Smooth muscle cell (in vitro differentiated cells): Measurements from ENCODE around the gene IGIP. TPM values are rescaled to one million over a fixed set of nuclear protein-coding genes. Genes with fewer than 3 reads are reported as not detected.

Experiments
- DNase-seq: peaks from one replicate; lab custom pipeline; 2025; ENCODE audit not compliant: unreplicated experiment; lab: John Stamatoyannopoulos, UW
- H2AFZ ChIP-seq: fragments of 200-600 bp; sonication (generic); 2 replicates; pipeline ENCODE4 v1.6.0; 2016; ENCODE audit warnings: antibody characterized with exemption, low read depth, mild to moderate bottlenecking
- H3F3A ChIP-seq: fragments of 200-600 bp; sonication (generic); 2 replicates; pipeline ENCODE4 v1.6.0; 2017; ENCODE audit warnings: antibody characterized with exemption, low read depth
- H3K27ac ChIP-seq: fragments of 200-600 bp; sonication (generic); 2 replicates; pipeline ENCODE4 v1.5.1; 2016; ENCODE audit warnings: low read depth, mild to moderate bottlenecking
- H3K27me3 ChIP-seq: fragments of 200-600 bp; sonication (generic); 2 replicates; pipeline ENCODE4 v1.6.1; 2016; ENCODE audit warnings: low read depth, mild to moderate bottlenecking
- H3K36me3 ChIP-seq: fragments of 200-600 bp; sonication (generic); 2 replicates; pipeline ENCODE4 v1.5.1; 2016; ENCODE audit warnings: low read depth
- H3K4me1 ChIP-seq: fragments of 200-600 bp; sonication (generic); 2 replicates; pipeline ENCODE4 v1.5.1; 2016; ENCODE audit warnings: low read depth
- H3K4me2 ChIP-seq: fragments of 200-600 bp; sonication (generic); 2 replicates; pipeline ENCODE4 v1.6.0; 2016; ENCODE audit warnings: mild to moderate bottlenecking
- H3K4me3 ChIP-seq: fragments of 200-600 bp; sonication (generic); 2 replicates; pipeline ENCODE4 v1.5.1; 2016; ENCODE audit warnings: mild to moderate bottlenecking
- H3K79me2 ChIP-seq: fragments of 200-600 bp; sonication (generic); 2 replicates; pipeline ENCODE4 v1.6.0; 2016; ENCODE audit warnings: low read depth, mild to moderate bottlenecking
- H3K9ac ChIP-seq: fragments of 200-600 bp; sonication (generic); 2 replicates; pipeline ENCODE4 v1.6.0; 2016; ENCODE audit warnings: low read depth
- H3K9me3 ChIP-seq: fragments of 200-600 bp; sonication (generic); replicated peaks from 2 replicates; pipeline ENCODE4 v1.5.1; 2016; ENCODE audit warnings: low read depth
- H4K20me1 ChIP-seq: fragments of 200-600 bp; sonication (generic); 2 replicates; pipeline ENCODE4 v1.6.0; 2016; ENCODE audit warnings: low read depth
- WGBS: methylation state at CpG from one replicate; pipeline ENCODE4 v1.1.7; 2016; ENCODE audit warnings: low lambda C conversion rate; 5-methylcytosine and 5-hydroxymethylcytosine counted together
- polyA plus RNA-seq: library from polyadenylated mRNA; unstranded; fragments of >200 nt; fragmentation: Nextera tagmentation; extraction: Ambion mirVana; gene quantifications from 2 replicates; pipeline ENCODE4 v1.2.1, GENCODE V29; 2016
- total RNA-seq: library from RNA; depleted of rRNA; stranded (reverse); fragments of >200 nt; gene quantifications from 2 replicates; pipeline ENCODE4 v1.2.3, GENCODE V29; 2014
- TF ChIP-seq, protein P1 (sequence below): fragments of 200-600 bp; sonication (generic); IDR thresholded peaks from 2 replicates; pipeline ENCODE4 v1.5.1; 2017; ENCODE audit warnings: borderline replicate concordance, mild to moderate bottlenecking, antibody characterized with exemption; ENCODE audit not compliant: insufficient read depth, poor library complexity, severe bottlenecking

The IGIP gene
- total and polyA plus RNA-seq, 2 experiments from 2014 or later: 0.72 to 4.3 TPM

GRCh38 chr5:140118302-140118936 lies 7.3 kb upstream of the IGIP start:
- Histone ChIP-seq H3K79me2 (peaks cover 40% of the 10 kb centered on the region), H3K27me3 (no peaks in the 10 kb centered on the region), H4K20me1 (peaks cover 87% of the 10 kb centered on the region), H3K27ac (no peak overlapping the region), H3K9ac (no peak overlapping the region), H3K4me3 (no peak overlapping the region), H2AFZ (no peak overlapping the region), H3F3A (no peaks in the 10 kb centered on the region), H3K4me1 (peaks cover 25% of the 10 kb centered on the region), H3K4me2 (no peak overlapping the region), H3K36me3 (no peaks in the 10 kb centered on the region), H3K9me3 (no peaks in the 10 kb centered on the region)
- WGBS: 76% methylated on average over 3 of the region's 3 CpGs
- TF ChIP-seq, protein P1, sequence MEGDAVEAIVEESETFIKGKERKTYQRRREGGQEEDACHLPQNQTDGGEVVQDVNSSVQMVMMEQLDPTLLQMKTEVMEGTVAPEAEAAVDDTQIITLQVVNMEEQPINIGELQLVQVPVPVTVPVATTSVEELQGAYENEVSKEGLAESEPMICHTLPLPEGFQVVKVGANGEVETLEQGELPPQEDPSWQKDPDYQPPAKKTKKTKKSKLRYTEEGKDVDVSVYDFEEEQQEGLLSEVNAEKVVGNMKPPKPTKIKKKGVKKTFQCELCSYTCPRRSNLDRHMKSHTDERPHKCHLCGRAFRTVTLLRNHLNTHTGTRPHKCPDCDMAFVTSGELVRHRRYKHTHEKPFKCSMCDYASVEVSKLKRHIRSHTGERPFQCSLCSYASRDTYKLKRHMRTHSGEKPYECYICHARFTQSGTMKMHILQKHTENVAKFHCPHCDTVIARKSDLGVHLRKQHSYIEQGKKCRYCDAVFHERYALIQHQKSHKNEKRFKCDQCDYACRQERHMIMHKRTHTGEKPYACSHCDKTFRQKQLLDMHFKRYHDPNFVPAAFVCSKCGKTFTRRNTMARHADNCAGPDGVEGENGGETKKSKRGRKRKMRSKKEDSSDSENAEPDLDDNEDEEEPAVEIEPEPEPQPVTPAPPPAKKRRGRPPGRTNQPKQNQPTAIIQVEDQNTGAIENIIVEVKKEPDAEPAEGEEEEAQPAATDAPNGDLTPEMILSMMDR: no peak
- DNase-seq: no peak

- TF ChIP-seq, protein P1: no peak
- no peaks in the 10 kb centered on the region for H3K9me3 ChIP-seq
- no peak for DNase-seq
- 84% methylated on average over 6 of the region's 6 CpGs for WGBS
- H4K20me1 ChIP-seq: peaks cover 78% of the 10 kb centered on the region
- no peak overlapping the region for H2AFZ ChIP-seq
- peaks cover 8% of the 10 kb centered on the region for H3K79me2 ChIP-seq
- H3K9ac ChIP-seq: no peak overlapping the region
- no peaks in the 10 kb centered on the region for H3F3A ChIP-seq
- H3K27ac ChIP-seq: no peak overlapping the region
- no peaks in the 10 kb centered on the region for H3K36me3 ChIP-seq
- no peaks in the 10 kb centered on the region for H3K4me1 ChIP-seq
- H3K27me3 ChIP-seq: peaks cover 4% of the 10 kb centered on the region
- no peak overlapping the region for H3K4me3 ChIP-seq
- H3K4me2 ChIP-seq: no peak overlapping the region
Observed at GRCh38 chr5:140126315-140127012, 727 bp downstream of the IGIP start.

GRCh38 chr5:140128376-140128775 lies 2.6 kb downstream of the IGIP start:
- Histone ChIP-seq H3K4me2 (no peak overlapping the region), H3K9me3 (no peaks in the 10 kb centered on the region), H3K27ac (no peak overlapping the region), H3F3A (no peaks in the 10 kb centered on the region), H3K4me3 (no peak overlapping the region), H2AFZ (no peak overlapping the region), H3K79me2 (peaks cover 2% of the 10 kb centered on the region), H3K9ac (no peak overlapping the region), H3K4me1 (no peaks in the 10 kb centered on the region), H3K36me3 (no peaks in the 10 kb centered on the region), H3K27me3 (peaks cover 4% of the 10 kb centered on the region), H4K20me1 (peaks cover 69% of the 10 kb centered on the region)
- TF ChIP-seq, protein P1: no peak
- DNase-seq: no peak
- WGBS: 92% methylated on average over 5 of the region's 5 CpGs
